ENCODE data around the gene GLI3.

DNA sequence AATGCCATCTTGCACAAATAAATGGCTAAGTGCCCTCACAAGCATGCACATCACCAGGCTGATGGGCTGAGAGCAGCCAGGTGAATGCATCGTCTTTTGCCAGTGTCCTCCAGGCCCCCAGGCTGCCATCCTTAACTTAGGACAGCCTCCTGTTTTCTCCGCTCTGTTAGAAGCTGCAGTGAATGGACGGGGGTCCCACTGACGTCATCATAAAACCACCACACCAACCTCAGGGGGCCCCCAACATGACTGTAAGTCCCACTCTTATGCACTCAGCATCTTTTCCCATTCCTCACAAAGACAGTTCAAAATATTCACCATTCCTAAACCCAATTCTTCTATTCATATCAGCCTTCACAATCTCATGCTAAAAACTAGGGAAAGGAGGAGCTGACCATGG, 34.4 kb downstream of the GLI3 start:
- no peak for TF ChIP-seq CTCF (IDR thresholded peaks at IDR 0.05)
- TF ChIP-seq POLR2A (IDR thresholded peaks at IDR 0.05), result no peak
- TF ChIP-seq EP300 (IDR thresholded peaks at IDR 0.05), result no peak

Measured in tibial nerve (tissue), 4 donors.